SJCRH30 (cell line): Measurements from ENCODE around the gene LMNA. TPM values are rescaled to one million over a fixed set of nuclear protein-coding genes. Genes with fewer than 3 reads are reported as not detected.
"Not testable (repeated sequence)": the region's sequence is repeated elsewhere in the genome, so short reads cannot be mapped to it uniquely, and the experiment has no call there.

ENCODE experiments used
- DNase-seq, 2 experiments: peaks; one replicate each; pipeline ENCODE4 v3.0.0-alpha.2; 2015 to 2020
- H3K27ac ChIP-seq: fragments of 250-450 bp; sonication (Bioruptor Pico); 2 replicates; pipeline ENCODE4 v1.5.1; 2020; ENCODE audit warnings: mild to moderate bottlenecking, moderate library complexity
- H3K27me3 ChIP-seq: fragments of 250-450 bp; sonication (Bioruptor Pico); 2 replicates; pipeline ENCODE4 v1.5.1; 2020; ENCODE audit warnings: mild to moderate bottlenecking, moderate library complexity
- H3K36me3 ChIP-seq: fragments of 250-450 bp; sonication (Bioruptor Pico); 2 replicates; pipeline ENCODE4 v1.5.1; 2020; ENCODE audit warnings: mild to moderate bottlenecking, moderate library complexity
- H3K4me1 ChIP-seq: fragments of 250-450 bp; sonication (Bioruptor Pico); 2 replicates; pipeline ENCODE4 v1.5.1; 2020; ENCODE audit warnings: mild to moderate bottlenecking, moderate library complexity
- H3K4me3 ChIP-seq: fragments of 250-450 bp; sonication (Bioruptor Pico); 2 replicates; pipeline ENCODE4 v1.5.1; 2020; ENCODE audit warnings: mild to moderate bottlenecking, moderate library complexity
- H3K9me3 ChIP-seq: fragments of 250-450 bp; sonication (Bioruptor Pico); replicated peaks from 2 replicates; pipeline ENCODE4 v1.5.1; 2020; ENCODE audit warnings: mild to moderate bottlenecking, moderate library complexity
- total RNA-seq: library from RNA; depleted of rRNA; stranded (reverse); fragments of >200 nt; shearing (Covaris generic); gene quantifications from 2 replicates; pipeline ENCODE4 v1.2.3, GENCODE V29; 2014

LMNA gene
- total RNA-seq, 1 experiment from 2014 or later: 113 TPM

DNA sequence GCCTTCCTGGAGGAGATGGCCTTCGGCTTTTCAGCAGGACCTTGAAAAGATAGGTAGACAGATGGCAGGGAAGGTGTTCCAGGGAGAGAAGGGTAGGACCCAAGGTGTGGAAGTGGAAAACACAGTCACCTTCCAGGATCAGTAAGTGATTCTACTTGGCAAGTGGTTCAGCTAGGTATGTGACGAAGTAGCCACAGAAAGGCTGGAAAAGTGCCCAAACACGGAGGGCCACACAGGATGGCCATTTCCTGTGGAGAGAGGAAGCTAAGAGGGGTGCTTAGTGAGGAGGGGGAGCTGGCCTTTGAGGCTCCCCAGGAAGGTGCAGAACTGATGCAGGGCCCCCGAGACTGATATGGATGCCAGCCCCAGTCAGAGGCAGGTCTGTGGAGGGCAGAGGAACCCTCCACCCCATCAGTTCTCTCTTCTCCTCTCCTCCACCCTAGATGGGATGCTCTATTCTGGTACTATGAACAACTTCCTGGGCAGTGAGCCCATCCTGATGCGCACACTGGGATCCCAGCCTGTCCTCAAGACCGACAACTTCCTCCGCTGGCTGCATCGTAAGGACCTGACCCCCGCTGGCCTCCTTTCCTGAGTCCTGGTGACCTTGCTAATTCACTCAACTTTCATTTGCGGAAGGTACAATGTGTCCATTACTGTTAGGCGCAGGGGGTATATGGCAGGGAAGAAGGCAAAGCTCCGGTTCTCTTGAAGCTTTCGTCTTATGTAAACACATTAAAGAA, 45.7 kb downstream of the LMNA start:
- Histone ChIP-seq H3K27ac (peak overlapping the region; percentile 47; the same call in 1 of the 2 replicates), H3K27me3 (no peaks in the 10 kb centered on the region), H3K4me1 (peaks cover 10% of the 10 kb centered on the region; the same call in 1 of the 2 replicates), H3K4me3 (peak overlapping the region; percentile 65), H3K36me3 (no peaks in the 10 kb centered on the region), H3K9me3 (no peaks in the 10 kb centered on the region)
- peak; percentile 27 to 32 for DNase-seq

DNA sequence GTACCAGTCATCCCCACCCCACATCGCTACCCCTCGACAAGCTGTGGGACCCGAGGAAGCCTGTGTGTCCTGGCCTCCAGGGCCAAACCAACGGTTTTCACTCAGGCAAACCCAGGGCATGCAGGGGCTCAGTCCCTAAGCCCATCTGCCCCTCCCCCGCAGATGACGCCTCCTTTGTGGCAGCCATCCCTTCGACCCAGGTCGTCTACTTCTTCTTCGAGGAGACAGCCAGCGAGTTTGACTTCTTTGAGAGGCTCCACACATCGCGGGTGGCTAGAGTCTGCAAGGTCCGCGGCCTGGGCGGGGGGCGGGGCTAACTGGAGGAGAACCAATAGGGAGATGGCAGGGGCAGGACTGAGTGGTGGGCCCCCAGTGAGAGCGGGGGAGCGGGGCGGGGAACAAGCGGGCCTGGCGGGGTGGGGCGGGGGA, 46.2 kb downstream of the LMNA start:
- H3K36me3 ChIP-seq: no peaks in the 10 kb centered on the region
- no peaks in the 10 kb centered on the region for H3K9me3 ChIP-seq
- H3K27ac ChIP-seq: peak overlapping the region; percentile 47; the same call in 1 of the 2 replicates
- no peaks in the 10 kb centered on the region for H3K27me3 ChIP-seq
- DNase-seq: peak; percentile 92 to 93
- peaks cover 10% of the 10 kb centered on the region; the same call in 1 of the 2 replicates for H3K4me1 ChIP-seq
- H3K4me3 ChIP-seq: peak overlapping the region; percentile 65

DNA sequence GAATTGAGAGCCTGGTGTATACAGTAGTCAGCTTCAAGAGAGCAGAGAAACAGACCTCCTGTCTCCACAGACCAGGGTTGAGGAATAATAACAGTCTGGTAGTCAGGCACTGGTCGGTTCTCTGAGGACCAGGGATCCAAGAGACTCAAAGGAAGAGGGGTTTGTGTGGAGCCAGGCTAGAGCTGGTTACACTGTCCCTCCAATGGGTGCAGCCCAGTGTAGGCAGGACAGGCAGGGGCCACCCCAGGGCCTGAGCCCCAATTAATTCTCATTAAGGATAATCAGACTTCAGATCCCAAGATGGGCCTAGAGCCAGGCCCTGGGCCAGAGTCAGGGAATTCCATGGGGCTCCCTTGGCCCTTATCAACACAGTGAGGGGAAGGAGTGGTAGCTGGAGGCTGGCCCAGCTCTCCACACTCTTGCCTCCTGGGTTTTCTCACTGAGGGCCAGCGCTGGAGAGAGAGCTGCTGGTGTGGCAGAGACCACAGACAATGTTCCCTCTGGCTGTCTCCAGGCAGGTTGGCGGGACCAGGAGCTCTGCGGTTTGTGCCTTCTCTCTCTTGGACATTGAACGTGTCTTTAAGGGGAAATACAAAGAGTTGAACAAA, 48.0 kb downstream of the LMNA start:
- H3K4me1 ChIP-seq: peaks cover 10% of the 10 kb centered on the region; the same call in 1 of the 2 replicates
- no peaks in the 10 kb centered on the region for H3K27me3 ChIP-seq
- H3K4me3 ChIP-seq: no peak overlapping the region
- DNase-seq: no peak
- no peak overlapping the region for H3K27ac ChIP-seq
- H3K36me3 ChIP-seq: no peaks in the 10 kb centered on the region
- H3K9me3 ChIP-seq: no peaks in the 10 kb centered on the region

DNA sequence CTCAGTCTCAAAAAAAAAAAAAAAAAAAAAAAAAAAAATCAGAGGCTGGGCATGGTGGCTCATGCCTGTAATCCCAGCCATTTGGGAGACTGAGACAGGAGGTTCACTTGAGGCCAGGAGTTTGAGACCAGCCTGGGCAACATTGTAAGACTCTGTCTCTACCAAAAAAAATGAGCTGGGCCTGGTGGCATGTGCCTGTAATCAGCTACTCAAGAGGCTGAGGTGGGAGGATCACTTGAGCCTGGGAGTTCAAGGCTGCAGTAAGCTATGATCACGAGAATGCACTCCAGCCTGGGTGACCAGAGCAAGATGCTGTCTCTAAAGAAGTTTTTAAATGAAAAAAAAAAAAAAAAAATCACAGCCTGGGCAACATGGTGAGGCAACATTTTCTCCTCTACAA, 49.2 kb downstream of the LMNA start:
- Histone ChIP-seq H3K36me3 (no peaks in the 10 kb centered on the region), H3K27ac (no peak overlapping the region)

DNA sequence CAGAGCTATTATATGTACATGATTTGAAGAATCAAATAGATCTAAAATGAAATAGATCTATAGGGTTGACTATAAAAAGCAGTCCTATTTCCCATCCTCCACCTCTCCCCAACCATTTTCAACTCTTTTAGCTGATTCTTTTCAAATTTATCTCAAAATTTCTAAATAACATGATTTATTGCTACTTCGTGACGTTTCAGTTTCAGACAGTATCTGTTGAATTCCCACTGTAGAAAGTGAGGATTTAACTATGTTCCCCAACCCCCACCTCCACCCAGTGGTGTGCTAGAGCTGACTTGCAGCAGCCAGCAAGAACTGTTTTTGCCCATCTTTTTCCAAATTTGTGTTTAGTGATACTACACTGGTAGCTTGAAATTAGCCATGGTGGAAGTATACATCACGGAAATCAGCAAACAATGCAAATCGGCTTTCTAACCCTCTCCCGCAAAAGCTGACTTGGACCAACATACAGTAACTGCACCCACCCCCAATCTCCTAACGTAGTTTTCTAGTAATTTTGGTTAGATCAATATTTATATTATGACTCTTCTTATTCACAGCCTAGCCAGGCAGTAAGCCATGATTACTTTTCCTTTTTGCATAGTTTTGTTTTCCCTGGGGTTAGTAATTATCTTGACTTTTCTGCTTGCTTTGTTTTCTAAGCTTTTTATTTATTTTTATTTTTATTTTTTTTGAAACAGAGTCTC, 49.8 kb downstream of the LMNA start:
- H3K4me1 ChIP-seq: peaks cover 10% of the 10 kb centered on the region; the same call in 1 of the 2 replicates
- H3K27me3 ChIP-seq: no peaks in the 10 kb centered on the region
- DNase-seq: no peak

More for the DNA sequence above, 49.2 kb downstream of the LMNA start:
- Histone ChIP-seq H3K4me3 (no peak overlapping the region), H3K27me3 (no peaks in the 10 kb centered on the region), H3K4me1 (peaks cover 10% of the 10 kb centered on the region; the same call in 1 of the 2 replicates), H3K9me3 (no peaks in the 10 kb centered on the region)
- no peak for DNase-seq

DNA sequence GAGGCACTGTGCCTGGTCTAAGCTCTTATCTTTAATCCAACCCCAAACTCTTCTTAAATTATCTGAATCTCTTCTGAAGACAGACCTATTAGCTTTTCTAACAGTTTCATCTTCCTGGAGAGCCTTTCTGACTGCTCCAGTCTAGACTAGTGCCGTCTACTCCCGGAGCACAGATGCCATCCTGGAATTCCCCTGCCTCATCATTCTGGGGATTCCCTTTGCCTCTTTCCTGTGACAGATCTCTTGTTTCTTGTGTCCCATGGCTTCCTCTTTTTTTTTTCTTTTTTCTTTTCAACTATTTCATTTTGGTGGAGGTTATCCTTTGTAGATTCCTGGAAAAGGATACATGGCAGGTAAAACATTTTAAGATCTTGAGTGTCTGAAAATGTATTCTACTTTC, 50.6 kb downstream of the LMNA start:
- no peak for DNase-seq
- H3K4me1 ChIP-seq: peaks cover 7% of the 10 kb centered on the region; the same call in 1 of the 2 replicates
- H3K36me3 ChIP-seq: no peaks in the 10 kb centered on the region
- no peaks in the 10 kb centered on the region for H3K27me3 ChIP-seq
- no peak overlapping the region for H3K4me3 ChIP-seq
- H3K9me3 ChIP-seq: no peaks in the 10 kb centered on the region
- H3K27ac ChIP-seq: no peak overlapping the region

More for the DNA sequence above, 49.8 kb downstream of the LMNA start:
- Histone ChIP-seq H3K9me3 (no peaks in the 10 kb centered on the region), H3K27ac (no peak overlapping the region), H3K36me3 (no peaks in the 10 kb centered on the region), H3K4me3 (no peak overlapping the region)

DNA sequence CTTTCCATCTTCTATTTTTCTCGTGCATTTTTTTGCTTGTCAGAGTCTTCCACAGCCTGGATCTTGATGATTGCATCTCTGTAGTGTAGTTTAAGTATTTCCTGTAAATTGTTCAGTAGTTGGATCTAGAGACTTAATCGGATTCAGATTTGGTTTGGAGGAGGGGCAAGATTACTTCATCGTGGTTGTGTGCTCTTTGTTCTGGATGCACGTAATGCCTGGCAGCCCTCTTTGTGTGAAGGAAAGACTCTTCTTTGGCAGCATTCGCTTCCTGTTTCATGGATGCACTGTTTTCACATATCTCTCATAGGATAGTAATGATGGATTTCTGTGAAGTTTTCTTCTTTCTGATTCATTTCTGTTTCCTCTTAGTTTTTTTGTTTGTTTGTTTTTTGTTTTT, 53.0 kb downstream of the LMNA start:
- no peak for DNase-seq
- no peaks in the 10 kb centered on the region for H3K36me3 ChIP-seq
- H3K4me1 ChIP-seq: no peaks in the 10 kb centered on the region
- H3K27ac ChIP-seq: no peak overlapping the region
- H3K27me3 ChIP-seq: no peaks in the 10 kb centered on the region
- H3K4me3 ChIP-seq: no peak overlapping the region
- H3K9me3 ChIP-seq: no peaks in the 10 kb centered on the region

DNA sequence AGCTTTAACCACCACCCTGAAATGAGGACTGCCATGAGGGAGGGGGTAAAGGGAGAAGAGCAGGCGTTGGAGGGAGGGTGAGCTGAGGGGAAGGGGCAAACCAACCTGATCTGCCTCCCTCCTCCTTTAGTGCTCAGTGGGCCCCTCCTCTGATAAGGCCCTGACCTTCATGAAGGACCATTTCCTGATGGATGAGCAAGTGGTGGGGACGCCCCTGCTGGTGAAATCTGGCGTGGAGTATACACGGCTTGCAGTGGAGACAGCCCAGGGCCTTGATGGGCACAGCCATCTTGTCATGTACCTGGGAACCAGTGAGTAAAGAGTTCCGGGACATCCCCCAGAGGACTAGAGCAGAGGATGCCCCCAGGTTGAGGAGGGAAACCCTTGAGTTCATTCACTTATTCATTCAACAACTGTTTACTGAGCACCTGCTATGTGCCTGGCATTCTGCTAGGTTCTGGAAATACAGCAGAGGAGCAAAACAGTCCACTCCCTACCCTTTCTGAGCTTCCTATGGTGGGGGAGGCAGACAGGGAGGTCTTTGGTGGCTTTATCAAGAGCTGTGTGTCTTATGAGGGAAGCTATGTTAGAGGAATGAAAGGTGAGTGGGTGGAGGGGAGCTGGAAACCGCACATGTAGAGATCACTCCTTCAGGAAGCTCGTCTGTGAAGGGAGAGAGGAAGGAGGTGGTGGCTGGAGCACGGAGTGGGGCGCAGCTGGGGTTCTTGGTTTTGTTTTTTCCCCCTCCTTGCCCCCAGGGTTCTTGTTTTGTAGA, 58.4 kb downstream of the LMNA start:
- Histone ChIP-seq H3K27me3 (no peaks in the 10 kb centered on the region), H3K4me3 (no peak overlapping the region), H3K36me3 (no peaks in the 10 kb centered on the region), H3K4me1 (no peaks in the 10 kb centered on the region), H3K27ac (no peak overlapping the region), H3K9me3 (no peaks in the 10 kb centered on the region)
- DNase-seq: no peak

DNA sequence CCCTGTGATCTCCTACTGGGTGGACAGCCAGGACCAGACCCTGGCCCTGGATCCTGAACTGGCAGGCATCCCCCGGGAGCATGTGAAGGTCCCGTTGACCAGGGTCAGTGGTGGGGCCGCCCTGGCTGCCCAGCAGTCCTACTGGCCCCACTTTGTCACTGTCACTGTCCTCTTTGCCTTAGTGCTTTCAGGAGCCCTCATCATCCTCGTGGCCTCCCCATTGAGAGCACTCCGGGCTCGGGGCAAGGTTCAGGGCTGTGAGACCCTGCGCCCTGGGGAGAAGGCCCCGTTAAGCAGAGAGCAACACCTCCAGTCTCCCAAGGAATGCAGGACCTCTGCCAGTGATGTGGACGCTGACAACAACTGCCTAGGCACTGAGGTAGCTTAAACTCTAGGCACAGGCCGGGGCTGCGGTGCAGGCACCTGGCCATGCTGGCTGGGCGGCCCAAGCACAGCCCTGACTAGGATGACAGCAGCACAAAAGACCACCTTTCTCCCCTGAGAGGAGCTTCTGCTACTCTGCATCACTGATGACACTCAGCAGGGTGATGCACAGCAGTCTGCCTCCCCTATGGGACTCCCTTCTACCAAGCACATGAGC, 62.2 kb downstream of the LMNA start:
- no peak for DNase-seq
- Histone ChIP-seq H3K9me3 (no peaks in the 10 kb centered on the region), H3K4me3 (no peak overlapping the region), H3K36me3 (no peaks in the 10 kb centered on the region), H3K4me1 (no peaks in the 10 kb centered on the region), H3K27me3 (no peaks in the 10 kb centered on the region), H3K27ac (no peak overlapping the region)

DNA sequence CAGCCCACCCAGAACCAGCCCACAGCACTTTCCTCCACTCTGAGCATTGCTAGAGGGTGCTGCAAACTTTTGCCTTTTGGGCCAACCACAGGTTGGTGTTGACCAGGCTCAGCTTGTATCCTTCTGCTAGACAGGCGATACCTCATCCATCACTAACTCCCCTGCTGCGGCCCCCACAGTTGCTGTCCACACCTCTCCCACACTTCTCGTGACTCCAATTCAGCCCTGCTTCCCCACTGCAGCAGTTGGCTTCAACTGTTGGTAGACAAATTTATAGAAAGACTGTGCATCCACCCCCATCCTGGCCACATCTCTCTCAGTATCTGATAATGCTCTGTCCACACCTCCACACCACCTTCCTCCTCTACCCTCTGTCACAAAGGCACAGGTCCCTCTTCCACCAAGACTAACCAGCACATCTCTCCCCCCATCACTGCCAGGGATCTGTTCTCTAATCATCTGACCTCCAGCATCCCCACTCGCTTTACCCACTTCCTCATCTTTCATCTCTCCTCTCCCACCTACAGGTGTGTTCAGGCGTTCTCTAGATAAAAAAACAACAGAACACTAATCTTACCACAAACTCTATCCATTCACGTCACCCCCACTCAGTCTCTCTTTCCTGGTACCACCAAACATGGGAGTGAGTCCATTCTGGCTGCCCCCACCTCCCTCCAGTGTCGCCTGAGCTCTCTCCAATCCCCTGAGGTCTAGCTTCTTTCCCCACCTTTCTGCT, 63.6 kb downstream of the LMNA start:
- Histone ChIP-seq H3K36me3 (no peaks in the 10 kb centered on the region), H3K9me3 (no peaks in the 10 kb centered on the region), H3K4me1 (no peaks in the 10 kb centered on the region), H3K27ac (no peak overlapping the region), H3K4me3 (no peak overlapping the region), H3K27me3 (no peaks in the 10 kb centered on the region; the same call in 1 of the 2 replicates)
- DNase-seq: no peak

DNA sequence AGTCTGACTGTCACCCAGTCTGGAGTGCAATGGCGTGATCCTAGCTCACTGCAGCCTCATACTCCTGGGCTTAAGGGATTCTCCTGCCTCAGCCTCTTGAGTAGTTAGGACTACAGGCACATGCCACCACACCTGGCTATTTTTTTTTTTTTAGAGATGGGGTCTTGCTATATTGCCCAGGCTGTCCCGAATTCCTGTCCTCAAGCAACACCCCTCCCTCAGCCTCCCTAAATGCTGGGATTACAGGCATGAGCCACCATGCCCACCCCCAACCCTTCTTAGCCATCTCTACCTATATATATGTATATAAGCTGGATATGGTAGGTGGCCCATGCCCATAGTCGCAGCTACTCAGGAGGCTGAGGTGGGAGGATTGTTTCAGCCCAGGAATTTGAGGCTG, 66.0 kb downstream of the LMNA start:
- Histone ChIP-seq H3K9me3 (no peaks in the 10 kb centered on the region), H3K4me1 (no peaks in the 10 kb centered on the region), H3K27me3 (peaks cover 3% of the 10 kb centered on the region; the same call in 1 of the 2 replicates), H3K36me3 (no peaks in the 10 kb centered on the region), H3K27ac (no peak overlapping the region), H3K4me3 (no peak overlapping the region)
- no peak for DNase-seq

DNA sequence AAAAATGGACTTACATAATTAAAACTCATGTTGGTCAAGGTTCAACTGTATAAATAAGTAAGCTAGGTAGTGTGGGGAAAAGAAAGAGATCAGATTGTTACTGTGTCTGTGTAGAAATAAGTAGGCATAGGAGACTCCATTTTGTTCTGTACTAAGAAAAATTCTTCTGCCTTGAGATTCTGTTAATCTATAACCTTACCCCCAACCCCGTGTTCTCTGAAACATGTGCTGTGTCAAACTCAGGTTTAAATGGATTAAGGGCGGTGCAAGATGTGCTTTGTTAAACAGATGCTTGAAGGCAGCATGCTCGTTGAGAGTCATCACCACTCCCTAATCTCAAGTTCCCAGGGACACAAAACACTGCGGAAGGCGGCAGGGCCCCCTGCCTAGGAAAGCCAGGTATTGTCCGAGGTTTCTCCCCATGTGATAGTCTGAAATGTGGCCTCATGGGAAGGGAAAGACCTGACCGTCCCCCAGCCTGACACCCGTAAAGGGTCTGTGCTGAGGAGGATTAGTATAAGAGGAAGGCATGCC, 66.9 kb downstream of the LMNA start:
- not testable (repeated sequence) for H3K27me3 ChIP-seq, H3K9me3 ChIP-seq, H3K27ac ChIP-seq, H3K4me1 ChIP-seq, H3K36me3 ChIP-seq
- peak overlapping the region; percentile 21; the same call in 1 of the 2 replicates for H3K4me3 ChIP-seq
- DNase-seq: peak; percentile 11 to 16

DNA sequence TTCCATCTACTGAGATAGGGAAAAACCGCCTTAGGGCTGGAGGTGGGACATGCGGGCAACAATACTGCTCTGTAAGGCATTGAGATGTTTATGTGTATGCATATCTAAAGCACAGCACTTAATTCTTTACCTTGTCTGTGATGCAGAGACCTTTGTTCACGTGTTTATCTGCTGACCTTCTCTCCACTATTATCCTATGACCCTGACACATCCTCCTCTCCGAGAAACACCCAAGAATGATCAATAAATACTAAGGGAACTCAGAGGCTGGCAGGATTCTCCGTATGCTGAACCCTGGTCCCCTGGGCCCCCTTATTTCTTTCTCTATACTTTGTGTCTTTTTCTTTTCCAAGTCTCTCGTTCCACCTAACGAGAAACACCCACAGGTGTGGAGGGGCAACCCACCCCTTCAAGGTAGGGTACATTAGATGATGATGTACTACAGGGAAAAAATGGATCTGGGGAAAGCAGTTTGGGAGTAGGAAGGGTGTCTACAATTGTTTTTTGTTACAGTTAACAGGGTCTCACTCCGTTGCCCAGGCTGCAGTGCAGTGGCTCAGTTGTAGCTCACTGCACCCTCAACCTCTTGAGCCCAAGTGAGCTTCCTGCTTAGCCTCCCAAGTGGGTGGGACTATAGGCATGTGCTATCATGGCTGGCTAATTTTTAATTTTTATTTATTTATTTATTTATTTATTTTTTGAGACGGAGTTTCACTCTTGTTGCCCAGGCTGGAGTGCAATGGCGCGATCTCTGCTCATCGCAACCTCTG, 67.7 kb downstream of the LMNA start:
- not testable (repeated sequence) for H3K9me3 ChIP-seq, H3K4me1 ChIP-seq, H3K36me3 ChIP-seq, DNase-seq, H3K27me3 ChIP-seq, H3K27ac ChIP-seq
- H3K4me3 ChIP-seq: peak overlapping the region; percentile 21; the same call in 1 of the 2 replicates
